HCT116 (cell line): ENCODE results near the gene AKAP1. TPM values are rescaled to one million over a fixed set of nuclear protein-coding genes. Genes with fewer than 3 reads are reported as not detected.

ENCODE experiments used
- ATAC-seq: fragments of 200-7000 bp; cut with Tn5 transposase; 2 replicates; pipeline ENCODE4 v1.9.1; 2020; ENCODE audit warnings: mild to moderate bottlenecking, moderate library complexity
- BruUV-seq: library from RNA; stranded (reverse); fragments of 400-500 nt; replicated peaks from 2 replicates; lab custom pipeline; 2021; lab: Mats Ljungman, UMichigan
- CTCF ChIA-PET: fragments of 300-600 bp; sonication (Branson Sonifier 250); formaldehyde crosslinking; loops from one replicate; lab custom pipeline; 2021; ENCODE audit warnings: antibody characterized with exemption; lab: Charles Lee
- POLR2A ChIA-PET: fragments of 300-600, 350-600 bp; sonication (Branson Sonifier 250); formaldehyde crosslinking; loops from one replicate; lab custom pipeline; 2021; ENCODE audit warnings: antibody characterized with exemption; lab: Charles Lee
- RAD21 ChIA-PET, 2 experiments: fragments of 300-600 bp; sonication (Branson Sonifier 250); formaldehyde crosslinking; loops; one replicate each; lab custom pipeline; 2023; ENCODE audit warnings: low total read pairs in 2 of 2; ENCODE audit not compliant: uncharacterized antibody in 2 of 2, unreplicated experiment in 2 of 2, low non-redundant PET in 1 of 2; lab: Charles Lee
- DNase-seq: peaks from one replicate; pipeline ENCODE4 v3.0.0-alpha.2; 2010; ENCODE audit warnings: low read depth, low spot score
- H2AFZ ChIP-seq: fragments of 200-600 bp; shearing (Covaris generic), sonication (generic); 2 replicates; pipeline ENCODE4 v1.6.1; 2017; ENCODE audit warnings: low read depth, mixed run types, mixed read lengths, antibody characterized with exemption, low read length; ENCODE audit not compliant: poor library complexity, severe bottlenecking
- H3K27ac ChIP-seq: 2 replicates; pipeline ENCODE4 v1.5.1; 2012; ENCODE audit warnings: low read depth, low read length
- H3K27me3 ChIP-seq: fragments of 200-600 bp; sonication (generic); 2 replicates; pipeline ENCODE4 v1.6.1; 2016; ENCODE audit warnings: mixed run types, low read length, mixed read lengths; ENCODE audit not compliant: insufficient read depth
- H3K36me3 ChIP-seq, 2 experiments: fragments of 200-500 bp in 1 of 2; fragments of 200-600 bp in 1 of 2; sonication (Bioruptor generic) in 1 of 2; sonication (generic) in 1 of 2; 2 replicates each; pipeline versions ENCODE4 v1.5.1 to v1.6.1; 2014 to 2016; ENCODE audit warnings: low read length in 2 of 2, inconsistent platforms in 1 of 2, mixed read lengths in 1 of 2, mixed run types in 1 of 2; ENCODE audit not compliant: insufficient read depth in 2 of 2, control insufficient read depth in 1 of 2
- H3K4me1 ChIP-seq, 2 experiments: fragments of 200-600 bp in 1 of 2; sonication (generic) in 1 of 2; 2 replicates each; pipeline versions ENCODE4 v1.5.1 to v1.6.1; 2012 to 2017; ENCODE audit warnings: low read length in 2 of 2, inconsistent platforms in 1 of 2, mild to moderate bottlenecking in 1 of 2, mixed read lengths in 1 of 2, mixed run types in 1 of 2, moderate library complexity in 1 of 2; ENCODE audit not compliant: insufficient read depth in 2 of 2, control insufficient read depth in 1 of 2
- H3K4me2 ChIP-seq: fragments of 200-600 bp; sonication (generic); 2 replicates; pipeline ENCODE4 v1.6.1; 2017; ENCODE audit warnings: mixed run types, low read length, mixed read lengths
- H3K4me3 ChIP-seq, 2 experiments: fragments of 200-600 bp in 1 of 2; sonication (generic) in 1 of 2; replicated peaks in 1 of 2; 2 replicates each; pipeline ENCODE4 v1.5.1; 2011 to 2016; ENCODE audit warnings: low read length in 2 of 2, control low read depth in 1 of 2, low read depth in 1 of 2, mild to moderate bottlenecking in 1 of 2, mixed read lengths in 1 of 2, mixed run types in 1 of 2
- H3K79me2 ChIP-seq: fragments of 200-600 bp; sonication (generic); 2 replicates; pipeline ENCODE4 v1.6.1; 2017; ENCODE audit warnings: mild to moderate bottlenecking, mixed run types, low read length, moderate library complexity, mixed read lengths; ENCODE audit not compliant: insufficient read depth
- H3K9ac ChIP-seq: fragments of 200-600 bp; sonication (generic); 2 replicates; pipeline ENCODE4 v1.6.1; 2016; ENCODE audit warnings: low read length, mixed read lengths
- H3K9me2 ChIP-seq: fragments of 200-600 bp; sonication (generic), shearing (Covaris generic); 2 replicates; pipeline ENCODE4 v1.6.1; 2017; ENCODE audit warnings: mixed run types, mild to moderate bottlenecking, moderate library complexity; ENCODE audit not compliant: insufficient read depth
- H3K9me3 ChIP-seq, 2 experiments: fragments of 200-500 bp in 1 of 2; fragments of 200-600 bp in 1 of 2; sonication (Bioruptor generic) in 1 of 2; sonication (generic) in 1 of 2; 2 replicates each; pipeline ENCODE4 v1.6.1; 2014 to 2017; ENCODE audit warnings: low read length in 2 of 2, mixed read lengths in 2 of 2, inconsistent platforms in 1 of 2, low read depth in 1 of 2, mild to moderate bottlenecking in 1 of 2, mixed run types in 1 of 2, moderate library complexity in 1 of 2; ENCODE audit not compliant: control insufficient read depth in 1 of 2, insufficient read depth in 1 of 2
- H4K20me1 ChIP-seq: fragments of 200-600 bp; sonication (generic), shearing (Covaris generic); 2 replicates; pipeline ENCODE4 v1.6.1; 2017; ENCODE audit warnings: mixed run types, mild to moderate bottlenecking, moderate library complexity; ENCODE audit not compliant: insufficient read depth
- EGR1 ChIP-seq: IDR thresholded peaks from 2 replicates; pipeline ENCODE4 v1.6.1; 2012; ENCODE audit warnings: low read depth
- ELF1 ChIP-seq: IDR thresholded peaks from 2 replicates; pipeline ENCODE4 v1.6.1; 2012; ENCODE audit warnings: low read depth, borderline replicate concordance
- EZH2 ChIP-seq: fragments of 200-600 bp; sonication (generic); IDR thresholded peaks from 2 replicates; pipeline ENCODE4 v1.6.1; 2017; ENCODE audit warnings: antibody characterized with exemption, mixed run types
- EZH2phosphoT487 ChIP-seq: fragments of 200-600 bp; IDR thresholded peaks from 2 replicates; pipeline ENCODE4 v1.6.1; 2018; ENCODE audit warnings: antibody characterized with exemption, borderline replicate concordance
- FOSL1 ChIP-seq: IDR thresholded peaks from 2 replicates; pipeline ENCODE4 v1.6.1; 2012; ENCODE audit warnings: low read depth
- JUND ChIP-seq: IDR thresholded peaks from 2 replicates; pipeline ENCODE4 v1.6.1; 2012
- SIN3A ChIP-seq: IDR thresholded peaks from 2 replicates; pipeline ENCODE4 v1.6.1; 2012; ENCODE audit warnings: low read depth
- TCF7L2 ChIP-seq: IDR thresholded peaks from 2 replicates; pipeline ENCODE4 v1.7.0; 2011; ENCODE audit warnings: borderline replicate concordance, inconsistent platforms; ENCODE audit not compliant: insufficient read depth, insufficient read length; ENCODE audit errors: extremely low read depth
- YY1 ChIP-seq: IDR thresholded peaks from 2 replicates; pipeline ENCODE4 v1.6.1; 2011; ENCODE audit warnings: low read length, low read depth, moderate library complexity, mild to moderate bottlenecking; ENCODE audit not compliant: insufficient replicate concordance; ENCODE audit errors: extremely low read depth
- ZBTB33 ChIP-seq: IDR thresholded peaks from 2 replicates; pipeline ENCODE4 v1.6.1; 2011; ENCODE audit warnings: mild to moderate bottlenecking, low read length, moderate library complexity; ENCODE audit not compliant: insufficient replicate concordance; ENCODE audit errors: extremely low read depth
- ZFX ChIP-seq: fragments of 450-650 bp; IDR thresholded peaks from 2 replicates; pipeline ENCODE4 v1.6.1; 2017
- intact Hi-C: fragments of 100-400 bp; cut with micrococcal nuclease; formaldehyde crosslinking; loops from 2 replicates; pipeline ENCODE4 v1.10.0; 2022
- total RNA-seq: library from RNA; stranded (reverse); gene quantifications from one replicate; pipeline ENCODE4 v1.2.1, GENCODE V29; 2021; ENCODE audit not compliant: unreplicated experiment
- TF ChIP-seq, protein P1 (sequence below): IDR thresholded peaks from 2 replicates; pipeline ENCODE4 v1.6.1; 2012; ENCODE audit warnings: low read depth
- TF ChIP-seq, protein P2 (sequence below), 3 experiments: fragments of 200-600 bp in 1 of 3; sonication (generic) in 1 of 3; IDR thresholded peaks in 2 of 3; conservative IDR thresholded peaks in 1 of 3; 2 replicates each; pipeline ENCODE4 v1.5.1; 2012 to 2017; ENCODE audit warnings: low read depth in 2 of 3, low read length in 2 of 3, antibody characterized with exemption in 1 of 3, borderline replicate concordance in 1 of 3, control low read depth in 1 of 3, mild to moderate bottlenecking in 1 of 3, mixed read lengths in 1 of 3, mixed run types in 1 of 3, moderate library complexity in 1 of 3; ENCODE audit not compliant: insufficient read depth in 1 of 3

The AKAP1 gene
- total RNA-seq, 1 experiment from 2014 or later, result 51.6 TPM

GRCh38 chr17:57037411-57037810, 47.6 kb upstream of the AKAP1 start:
- H3K27ac ChIP-seq, result no peak overlapping the region

DNA sequence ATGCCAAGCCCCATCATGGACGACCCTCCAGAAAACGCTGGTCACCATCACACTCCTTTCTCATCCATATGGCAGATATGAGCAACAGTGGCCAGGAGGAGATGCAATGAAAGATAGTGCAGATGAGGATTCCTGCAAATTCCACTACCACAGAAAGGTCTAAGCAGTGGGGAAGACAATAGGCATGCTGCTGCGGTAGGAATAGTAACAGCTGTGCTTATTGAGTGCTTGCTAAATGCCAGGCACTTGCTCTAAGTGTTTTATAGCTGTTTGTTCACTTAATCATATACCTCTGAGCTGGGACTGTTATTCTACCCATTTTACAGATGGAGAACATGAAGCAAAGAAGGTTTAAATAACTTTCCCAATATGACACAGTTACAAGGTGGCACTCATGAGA, 46.6 kb upstream of the AKAP1 start:
- Histone ChIP-seq H4K20me1 (no peaks in the 10 kb centered on the region), H3K27me3 (peaks cover 25% of the 10 kb centered on the region; the same call in 1 of the 2 replicates), H3K79me2 (no peaks in the 10 kb centered on the region), H3K4me3 (no peak overlapping the region), H3K36me3 (no peaks in the 10 kb centered on the region), H3K27ac (no peak overlapping the region), H3K9me2 (no peaks in the 10 kb centered on the region), H3K9ac (no peak overlapping the region), H3K4me2 (no peak overlapping the region), H3K4me1 (peaks cover 11% of the 10 kb centered on the region in 2 experiments; a peak in 2 of 4 replicates), H3K9me3 (no peaks in the 10 kb centered on the region), H2AFZ (no peak overlapping the region)
- ChIA-PET POLR2A (no interaction called here), CTCF (interaction anchor here (1.2 kb wide), 1 partner anchor 29 kb away, joined by 3 read pairs; no protein-coding TSS in a partner anchor), RAD21 (no interaction called here)
- intact Hi-C loops, result no loop called here
- ATAC-seq (no peak), DNase-seq (no peak)
- BruUV-seq, result no TSS peak
- TF ChIP-seq SIN3A, result no peak
- no peak for TF ChIP-seq EZH2
- TF ChIP-seq, protein P1, sequence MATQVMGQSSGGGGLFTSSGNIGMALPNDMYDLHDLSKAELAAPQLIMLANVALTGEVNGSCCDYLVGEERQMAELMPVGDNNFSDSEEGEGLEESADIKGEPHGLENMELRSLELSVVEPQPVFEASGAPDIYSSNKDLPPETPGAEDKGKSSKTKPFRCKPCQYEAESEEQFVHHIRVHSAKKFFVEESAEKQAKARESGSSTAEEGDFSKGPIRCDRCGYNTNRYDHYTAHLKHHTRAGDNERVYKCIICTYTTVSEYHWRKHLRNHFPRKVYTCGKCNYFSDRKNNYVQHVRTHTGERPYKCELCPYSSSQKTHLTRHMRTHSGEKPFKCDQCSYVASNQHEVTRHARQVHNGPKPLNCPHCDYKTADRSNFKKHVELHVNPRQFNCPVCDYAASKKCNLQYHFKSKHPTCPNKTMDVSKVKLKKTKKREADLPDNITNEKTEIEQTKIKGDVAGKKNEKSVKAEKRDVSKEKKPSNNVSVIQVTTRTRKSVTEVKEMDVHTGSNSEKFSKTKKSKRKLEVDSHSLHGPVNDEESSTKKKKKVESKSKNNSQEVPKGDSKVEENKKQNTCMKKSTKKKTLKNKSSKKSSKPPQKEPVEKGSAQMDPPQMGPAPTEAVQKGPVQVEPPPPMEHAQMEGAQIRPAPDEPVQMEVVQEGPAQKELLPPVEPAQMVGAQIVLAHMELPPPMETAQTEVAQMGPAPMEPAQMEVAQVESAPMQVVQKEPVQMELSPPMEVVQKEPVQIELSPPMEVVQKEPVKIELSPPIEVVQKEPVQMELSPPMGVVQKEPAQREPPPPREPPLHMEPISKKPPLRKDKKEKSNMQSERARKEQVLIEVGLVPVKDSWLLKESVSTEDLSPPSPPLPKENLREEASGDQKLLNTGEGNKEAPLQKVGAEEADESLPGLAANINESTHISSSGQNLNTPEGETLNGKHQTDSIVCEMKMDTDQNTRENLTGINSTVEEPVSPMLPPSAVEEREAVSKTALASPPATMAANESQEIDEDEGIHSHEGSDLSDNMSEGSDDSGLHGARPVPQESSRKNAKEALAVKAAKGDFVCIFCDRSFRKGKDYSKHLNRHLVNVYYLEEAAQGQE, result no peak
- TF ChIP-seq, protein P2, sequence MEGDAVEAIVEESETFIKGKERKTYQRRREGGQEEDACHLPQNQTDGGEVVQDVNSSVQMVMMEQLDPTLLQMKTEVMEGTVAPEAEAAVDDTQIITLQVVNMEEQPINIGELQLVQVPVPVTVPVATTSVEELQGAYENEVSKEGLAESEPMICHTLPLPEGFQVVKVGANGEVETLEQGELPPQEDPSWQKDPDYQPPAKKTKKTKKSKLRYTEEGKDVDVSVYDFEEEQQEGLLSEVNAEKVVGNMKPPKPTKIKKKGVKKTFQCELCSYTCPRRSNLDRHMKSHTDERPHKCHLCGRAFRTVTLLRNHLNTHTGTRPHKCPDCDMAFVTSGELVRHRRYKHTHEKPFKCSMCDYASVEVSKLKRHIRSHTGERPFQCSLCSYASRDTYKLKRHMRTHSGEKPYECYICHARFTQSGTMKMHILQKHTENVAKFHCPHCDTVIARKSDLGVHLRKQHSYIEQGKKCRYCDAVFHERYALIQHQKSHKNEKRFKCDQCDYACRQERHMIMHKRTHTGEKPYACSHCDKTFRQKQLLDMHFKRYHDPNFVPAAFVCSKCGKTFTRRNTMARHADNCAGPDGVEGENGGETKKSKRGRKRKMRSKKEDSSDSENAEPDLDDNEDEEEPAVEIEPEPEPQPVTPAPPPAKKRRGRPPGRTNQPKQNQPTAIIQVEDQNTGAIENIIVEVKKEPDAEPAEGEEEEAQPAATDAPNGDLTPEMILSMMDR (IDR thresholded peaks at IDR 0.05 in 2 of 3, conservative IDR thresholded peaks at IDR 0.05 in 1 of 3; ENCODE audit: borderline replicate concordance in 1 of 3, insufficient read depth in 1 of 3, low read depth in 2 of 3, low read length in 2 of 3), result no peak
- no peak for TF ChIP-seq YY1
- TF ChIP-seq ELF1, result no peak
- no peak for TF ChIP-seq EZH2phosphoT487
- no peak for TF ChIP-seq TCF7L2
- no peak for TF ChIP-seq EGR1
- TF ChIP-seq ZBTB33, result no peak
- no peak for TF ChIP-seq ZFX

More at GRCh38 chr17:57037411-57037810, 47.6 kb upstream of the AKAP1 start:
- Histone ChIP-seq H3K36me3 (no peaks in the 10 kb centered on the region), H3K4me1 (peaks cover 16% of the 10 kb centered on the region in 2 experiments; a peak in 2 of 4 replicates), H4K20me1 (no peaks in the 10 kb centered on the region), H3K4me2 (no peak overlapping the region), H3K9ac (no peak overlapping the region), H3K27me3 (peaks cover 19% of the 10 kb centered on the region; the same call in 1 of the 2 replicates), H3K79me2 (no peaks in the 10 kb centered on the region), H3K9me3 (no peaks in the 10 kb centered on the region), H3K9me2 (no peaks in the 10 kb centered on the region), H3K4me3 (no peak overlapping the region), H2AFZ (no peak overlapping the region)
- ATAC-seq (no peak), DNase-seq (no peak)
- intact Hi-C loops, result no loop called here
- no TSS peak for BruUV-seq
- TF ChIP-seq JUND (no peak), FOSL1 (no peak)
- RAD21 ChIA-PET, result no interaction called here
- CTCF ChIA-PET, result no interaction called here
- POLR2A ChIA-PET, result no interaction called here
